ENCODE results near the gene PIP5K1A.
A peak's percentile ranks its signal among the peaks of the same experiment; 100 is the strongest.
"Not testable (repeated sequence)": the region's sequence is repeated elsewhere in the genome, so short reads cannot be mapped to it uniquely, and the experiment has no call there.

PIP5K1A gene

GRCh38 chr1:151193856-151194255, 4.5 kb upstream of the PIP5K1A start:
- DNase-seq = peak in 1 of 2 experiments; percentile 16

- DNase-seq = peak; percentile 70 to 90
Observed at GRCh38 chr1:151194894-151195594, 3.3 kb upstream of the PIP5K1A start.

GRCh38 chr1:151196292-151196800, 2.0 kb upstream of the PIP5K1A start:
- DNase-seq = peak; percentile 80 to 91

GRCh38 chr1:151197863-151198253, 494 bp upstream of the PIP5K1A start:
- peak in 1 of 2 experiments; percentile 66 for DNase-seq

GRCh38 chr1:151199873-151200581, 1.7 kb downstream of the PIP5K1A start:
- peak in 1 of 2 experiments; percentile 58 for DNase-seq

GRCh38 chr1:151205381-151205965, 7.1 kb downstream of the PIP5K1A start:
- DNase-seq = not testable (repeated sequence)

- no peak for DNase-seq
Observed at GRCh38 chr1:151210830-151211229, 12.5 kb downstream of the PIP5K1A start.

GRCh38 chr1:151211972-151212705, 13.8 kb downstream of the PIP5K1A start:
- DNase-seq = no peak

- DNase-seq = no peak
Observed at GRCh38 chr1:151213560-151213959, 15.2 kb downstream of the PIP5K1A start.

GRCh38 chr1:151221616-151222015, 23.3 kb downstream of the PIP5K1A start:
- DNase-seq = no peak

GRCh38 chr1:151222130-151222529, 23.8 kb downstream of the PIP5K1A start:
- no peak for DNase-seq

- no peak for DNase-seq
Observed at GRCh38 chr1:151235235-151235634, 36.9 kb downstream of the PIP5K1A start.

- DNase-seq = no peak
Observed at GRCh38 chr1:151237678-151238466, 39.5 kb downstream of the PIP5K1A start.

GRCh38 chr1:151238467-151238739, 40.1 kb downstream of the PIP5K1A start:
- DNase-seq = no peak

GRCh38 chr1:151242442-151242841, 44.1 kb downstream of the PIP5K1A start:
- DNase-seq = no peak

- no peak for DNase-seq
Observed at GRCh38 chr1:151243683-151244216, 45.4 kb downstream of the PIP5K1A start.

- no peak for DNase-seq
Observed at GRCh38 chr1:151246786-151247185, 48.4 kb downstream of the PIP5K1A start.

GRCh38 chr1:151251656-151252470, 53.5 kb downstream of the PIP5K1A start:
- DNase-seq = peak; percentile 5 to 82

- peak; percentile 70 to 90 for DNase-seq
Observed at GRCh38 chr1:151254217-151255213, 56.2 kb downstream of the PIP5K1A start, which contains the start of gene PSMD4. Gene PSMD4, plus strand, starts transcription at chr1:151254734. Its CDS starts 49 bp downstream, at chr1:151254783.

- no peak for DNase-seq
Observed at GRCh38 chr1:151255381-151255780, 57.0 kb downstream of the PIP5K1A start.

All from SW 1271 (cell line).